ENCODE data around the gene LINGO3. TPM values are rescaled to one million over a fixed set of nuclear protein-coding genes. Genes with fewer than 3 reads are reported as not detected.
A peak's percentile ranks its signal among the peaks of the same experiment; 100 is the strongest.

The LINGO3 gene
- total RNA-seq, 1 donor from 2014 or later: not detected

DNA sequence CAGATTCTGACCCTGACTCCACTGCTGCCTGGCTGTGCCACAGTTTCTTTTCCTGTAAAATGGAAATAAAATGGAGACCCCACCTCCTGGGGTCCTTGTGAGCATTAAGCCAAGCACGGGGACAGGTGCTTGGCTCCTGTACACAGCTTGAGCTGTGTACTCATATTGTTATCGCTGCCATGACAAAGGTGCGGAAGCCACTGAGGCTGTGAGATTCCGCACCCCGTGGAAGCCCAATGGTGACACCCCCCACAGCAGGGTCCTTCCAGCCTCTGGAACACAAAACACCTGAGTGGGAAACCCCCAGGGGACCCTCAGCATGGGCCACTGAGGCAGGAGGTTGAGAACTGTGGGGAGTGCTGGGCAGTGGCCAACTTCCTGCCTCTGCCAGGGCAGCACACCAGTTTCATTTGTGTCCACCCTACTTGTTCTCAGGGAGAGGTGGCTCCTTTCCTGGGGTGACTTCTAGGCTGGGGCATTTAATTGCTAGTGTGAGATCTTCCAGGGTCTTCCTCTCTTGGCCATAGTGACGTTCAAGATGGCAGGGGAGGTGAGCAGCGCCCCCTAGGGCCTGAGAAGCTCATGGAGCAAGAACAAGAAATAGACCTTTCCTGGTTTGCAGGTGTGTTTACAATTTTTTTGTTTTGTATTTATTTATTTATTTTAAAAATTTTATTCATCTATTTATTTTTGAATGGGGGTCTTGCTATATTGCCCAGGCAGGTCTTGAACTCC, 46.3 kb downstream of the LINGO3 start:
- H3K27ac ChIP-seq: no peak overlapping the region
- H3K4me1 ChIP-seq: peaks cover 9% of the 10 kb centered on the region
- TF ChIP-seq CTCF (IDR thresholded peaks at IDR 0.05) (peak in 2 of 3 experiments; percentile 3 to 5), POLR2A (IDR thresholded peaks at IDR 0.05) (no peak)

GRCh38 chr19:2260341-2260805, 47.6 kb downstream of the LINGO3 start:
- DNase-seq (ENCODE audit: extremely low spot score in 2 of 2): no peak
- H3K36me3 ChIP-seq: no peaks in the 10 kb centered on the region
- H3K27ac ChIP-seq: no peak overlapping the region
- H3K27me3 ChIP-seq: no peaks in the 10 kb centered on the region
- peaks cover 5% of the 10 kb centered on the region for H3K4me1 ChIP-seq
- TF ChIP-seq POLR2A (IDR thresholded peaks at IDR 0.05): no peak
- peak in 1 of 2 donors; percentile 3 for TF ChIP-seq POLR2AphosphoS5 (IDR thresholded peaks at IDR 0.05; ENCODE audit: insufficient read depth in 1 of 2, low read depth in 1 of 2)
- no peak for TF ChIP-seq CTCF (IDR thresholded peaks at IDR 0.05)
- intact Hi-C loops (cut with DNase I): no loop called here
- H3K9me3 ChIP-seq: no peaks in the 10 kb centered on the region
- no peak overlapping the region for H3K4me3 ChIP-seq

More for the DNA sequence above, 46.3 kb downstream of the LINGO3 start:
- DNase-seq (ENCODE audit: extremely low spot score in 2 of 2): no peak
- Histone ChIP-seq H3K4me3 (no peak overlapping the region), H3K27me3 (no peaks in the 10 kb centered on the region), H3K9me3 (no peaks in the 10 kb centered on the region), H3K36me3 (no peaks in the 10 kb centered on the region)
- intact Hi-C loops (cut with DNase I): no loop called here

DNA sequence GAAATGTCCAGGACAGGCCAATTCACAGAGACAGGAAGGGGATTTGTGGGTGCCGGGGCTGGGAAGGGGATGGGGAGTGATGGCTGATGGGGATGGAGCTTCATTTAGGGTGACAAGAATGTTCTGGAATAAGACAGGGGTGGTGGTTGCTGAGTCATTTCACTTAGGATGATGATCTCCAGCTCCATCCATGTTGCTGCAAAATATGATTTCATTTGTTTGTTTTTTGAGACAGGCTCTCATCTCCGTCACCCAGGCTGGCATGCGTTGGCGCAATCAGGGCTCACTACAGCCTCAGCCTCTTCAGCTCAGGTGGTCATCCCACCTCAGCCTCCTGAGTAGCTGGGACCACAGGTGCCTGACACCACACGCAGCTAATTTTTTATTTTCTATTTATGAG, 48.6 kb downstream of the LINGO3 start:
- DNase-seq (ENCODE audit: extremely low spot score in 2 of 2): no peak
- Histone ChIP-seq H3K4me3 (no peak overlapping the region), H3K4me1 (peaks cover 5% of the 10 kb centered on the region), H3K27ac (no peak overlapping the region), H3K27me3 (no peaks in the 10 kb centered on the region), H3K9me3 (no peaks in the 10 kb centered on the region), H3K36me3 (no peaks in the 10 kb centered on the region)
- intact Hi-C loops (cut with DNase I): no loop called here
- no peak for TF ChIP-seq POLR2A (IDR thresholded peaks at IDR 0.05)
- no peak for TF ChIP-seq CTCF (IDR thresholded peaks at IDR 0.05)
- TF ChIP-seq POLR2AphosphoS5 (IDR thresholded peaks at IDR 0.05; ENCODE audit: insufficient read depth in 1 of 2, low read depth in 1 of 2): no peak

Other genes with a start within 250 kb of the LINGO3 start
- gene MOB3A, start 211.8 kb downstream of the LINGO3 start, total RNA-seq: 50.6 TPM
- gene IZUMO4, start 211.2 kb downstream of the LINGO3 start, total RNA-seq: 7.9 TPM
- 62.9 TPM for gene AP3D1, start 156.6 kb downstream of the LINGO3 start, total RNA-seq
- gene DOT1L, start 144.2 kb downstream of the LINGO3 start, total RNA-seq: 13.0 TPM
- 30.7 TPM for gene PLEKHJ1, start 71.8 kb downstream of the LINGO3 start, total RNA-seq
- gene SF3A2, start 71.3 kb downstream of the LINGO3 start, total RNA-seq: 71.2 TPM
- 2.7 TPM for gene AMH, start 58.8 kb downstream of the LINGO3 start, total RNA-seq
- not detected for gene JSRP1, start 51.7 kb downstream of the LINGO3 start, total RNA-seq
- 2.0 TPM for gene PEAK3, start 26.0 kb downstream of the LINGO3 start, total RNA-seq
- 135 TPM for gene LSM7, start 20.4 kb upstream of the LINGO3 start, total RNA-seq
- 54.3 TPM for gene SPPL2B, start 20.5 kb upstream of the LINGO3 start, total RNA-seq
- gene TMPRSS9, start 52.1 kb upstream of the LINGO3 start, total RNA-seq: not detected
- gene TIMM13, start 119.4 kb upstream of the LINGO3 start, total RNA-seq: 20.9 TPM
- gene LMNB2, start 148.8 kb upstream of the LINGO3 start, total RNA-seq: 41.0 TPM
- 181 TPM for gene GADD45B, start 168.0 kb upstream of the LINGO3 start, total RNA-seq